PC-9 (cell line): ENCODE measurements around the gene PEX11G. TPM values are rescaled to one million over a fixed set of nuclear protein-coding genes. Genes with fewer than 3 reads are reported as not detected.

Experiments
- BruUV-seq: library from RNA; stranded (reverse); fragments of 400-500 nt; replicated peaks from 2 replicates; lab custom pipeline; 2021; lab: Mats Ljungman, UMichigan
- CTCF ChIA-PET: fragments of 300-600 bp; sonication (Branson Sonifier 250); formaldehyde crosslinking; loops from one replicate; lab custom pipeline; 2022; ENCODE audit warnings: antibody characterized with exemption; lab: Charles Lee
- POLR2A ChIA-PET: fragments of 300-600 bp; sonication (Branson Sonifier 250); formaldehyde crosslinking; loops from one replicate; lab custom pipeline; 2022; ENCODE audit warnings: antibody characterized with exemption; ENCODE audit not compliant: unreplicated experiment; lab: Charles Lee
- DNase-seq, 2 experiments: peaks; one replicate each; pipeline versions ENCODE4 v3.0.0 to v3.0.0-alpha.2; 2015 to 2022; ENCODE audit warnings: mixed read lengths in 1 of 2
- H2AFZ ChIP-seq: fragments of 200-600 bp; sonication (generic); 2 replicates; pipeline ENCODE4 v1.8.1; 2017; ENCODE audit warnings: antibody characterized with exemption
- H3F3A ChIP-seq: fragments of 200-600 bp; sonication (generic); 2 replicates; pipeline ENCODE4 v1.8.1; 2017; ENCODE audit warnings: antibody characterized with exemption, mild to moderate bottlenecking, low read depth; ENCODE audit not compliant: insufficient read depth
- H3K27ac ChIP-seq: fragments of 200-600 bp; sonication (generic); 2 replicates; pipeline ENCODE4 v1.6.1; 2016; ENCODE audit warnings: mixed run types
- H3K27me3 ChIP-seq: fragments of 200-600 bp; sonication (generic); 2 replicates; pipeline ENCODE4 v1.6.1; 2016; ENCODE audit warnings: low read depth, mixed run types; ENCODE audit not compliant: insufficient read depth
- H3K36me3 ChIP-seq: fragments of 200-600 bp; sonication (generic); 2 replicates; pipeline ENCODE4 v1.6.1; 2016; ENCODE audit warnings: low read depth, mixed run types
- H3K4me1 ChIP-seq: fragments of 200-600 bp; sonication (generic); replicated peaks from 2 replicates; pipeline ENCODE4 v1.6.1; 2016; ENCODE audit warnings: mixed run types; ENCODE audit not compliant: insufficient read depth
- H3K4me2 ChIP-seq: fragments of 200-600 bp; sonication (generic); 2 replicates; pipeline ENCODE4 v1.6.1; 2017; ENCODE audit warnings: mixed run types
- H3K4me3 ChIP-seq: fragments of 200-600 bp; sonication (generic); 2 replicates; pipeline ENCODE4 v1.6.1; 2016; ENCODE audit warnings: mixed run types
- H3K79me2 ChIP-seq: fragments of 200-600 bp; sonication (generic); 2 replicates; pipeline ENCODE4 v1.6.1; 2017; ENCODE audit warnings: low read depth, mixed run types
- H3K9me2 ChIP-seq: fragments of 200-600 bp; sonication (generic); 2 replicates; pipeline ENCODE4 v1.8.1; 2017; ENCODE audit warnings: mild to moderate bottlenecking; ENCODE audit not compliant: insufficient read depth
- H3K9me3 ChIP-seq: fragments of 200-600 bp; sonication (generic); 2 replicates; pipeline ENCODE4 v1.8.1; 2016; ENCODE audit warnings: low read depth; ENCODE audit not compliant: insufficient read depth
- H4K20me1 ChIP-seq: fragments of 200-600 bp; sonication (generic); 2 replicates; pipeline ENCODE4 v1.8.1; 2017; ENCODE audit not compliant: insufficient read depth
- EZH2 ChIP-seq: fragments of 200-600 bp; sonication (generic); IDR thresholded peaks from 2 replicates; pipeline ENCODE4 v1.8.0; 2017; ENCODE audit warnings: antibody characterized with exemption, low read depth
- intact Hi-C: fragments of 100-400 bp; cut with micrococcal nuclease; formaldehyde crosslinking; loops from one replicate; pipeline ENCODE4 v1.10.0; 2022; ENCODE audit not compliant: unreplicated experiment
- total RNA-seq: library from RNA; stranded (reverse); gene quantifications from 2 replicates; pipeline ENCODE4 v1.2.3, GENCODE V29; 2021
- TF ChIP-seq, protein P1 (sequence below): fragments of 200-600 bp; sonication (generic); conservative IDR thresholded peaks from 2 replicates; pipeline ENCODE4 v1.6.1; 2017; ENCODE audit warnings: mixed run types, antibody characterized with exemption, mild to moderate bottlenecking, moderate library complexity

PEX11G gene
- total RNA-seq, 1 experiment from 2014 or later = 10.5 TPM

DNA sequence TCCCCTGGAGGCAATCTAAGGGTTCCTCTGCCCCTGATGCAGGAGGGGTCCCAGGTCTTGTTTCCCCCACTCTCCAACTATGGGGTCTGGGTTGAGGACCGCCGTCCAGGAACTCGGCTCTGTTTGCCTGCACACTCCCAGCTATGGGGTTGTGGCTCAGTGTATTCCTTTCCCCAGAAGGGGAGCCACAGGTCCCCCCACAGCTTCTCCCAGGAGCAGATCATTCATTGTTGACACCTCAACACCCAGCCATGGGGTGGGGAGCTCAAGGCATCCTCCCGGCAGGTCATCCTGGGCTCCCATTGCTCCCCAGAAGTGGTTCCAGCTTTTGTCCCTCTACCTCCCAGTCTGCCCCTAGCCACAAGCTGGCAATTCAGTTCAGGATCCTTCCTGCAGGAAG, 28.0 kb upstream of the PEX11G start:
- BruUV-seq = no TSS peak
- intact Hi-C loops = no loop called here

DNA sequence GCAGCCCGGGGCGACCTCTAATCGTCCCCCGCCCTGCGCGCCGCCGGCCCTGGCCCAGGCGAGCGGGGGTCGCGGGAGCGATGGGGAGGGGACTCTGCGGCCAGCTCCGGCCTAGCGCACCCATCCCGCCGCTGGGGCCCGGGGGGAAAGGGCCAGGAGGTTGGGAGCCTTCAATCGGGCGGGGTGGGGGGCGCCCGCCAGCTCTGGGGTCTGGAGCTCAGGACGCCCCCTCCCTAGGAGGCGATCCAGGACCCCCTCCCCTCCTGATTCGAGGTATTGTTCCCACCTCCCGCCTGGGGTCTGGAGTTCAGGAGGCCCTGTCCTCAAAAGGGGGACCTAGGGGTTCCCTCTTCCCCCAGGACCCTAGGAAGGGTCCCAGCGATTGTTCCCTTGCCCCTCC, 27.5 kb upstream of the PEX11G start:
- H3K79me2 ChIP-seq = peaks cover 9% of the 10 kb centered on the region; the same call in 1 of the 2 replicates
- ChIA-PET POLR2A (interaction anchor here (0.7 kb wide), 1 partner anchor 285 kb away, joined by 3 read pairs; no protein-coding TSS in a partner anchor), CTCF (interaction anchor here (0.5 kb wide), 1 partner anchor 14 kb away, joined by 3 read pairs; no protein-coding TSS in a partner anchor)
- no peaks in the 10 kb centered on the region for H3K36me3 ChIP-seq
- H3K4me2 ChIP-seq = peak overlapping the region; percentile 100
- H3F3A ChIP-seq = peaks cover 37% of the 10 kb centered on the region
- no peak for TF ChIP-seq EZH2
- TF ChIP-seq, protein P1, sequence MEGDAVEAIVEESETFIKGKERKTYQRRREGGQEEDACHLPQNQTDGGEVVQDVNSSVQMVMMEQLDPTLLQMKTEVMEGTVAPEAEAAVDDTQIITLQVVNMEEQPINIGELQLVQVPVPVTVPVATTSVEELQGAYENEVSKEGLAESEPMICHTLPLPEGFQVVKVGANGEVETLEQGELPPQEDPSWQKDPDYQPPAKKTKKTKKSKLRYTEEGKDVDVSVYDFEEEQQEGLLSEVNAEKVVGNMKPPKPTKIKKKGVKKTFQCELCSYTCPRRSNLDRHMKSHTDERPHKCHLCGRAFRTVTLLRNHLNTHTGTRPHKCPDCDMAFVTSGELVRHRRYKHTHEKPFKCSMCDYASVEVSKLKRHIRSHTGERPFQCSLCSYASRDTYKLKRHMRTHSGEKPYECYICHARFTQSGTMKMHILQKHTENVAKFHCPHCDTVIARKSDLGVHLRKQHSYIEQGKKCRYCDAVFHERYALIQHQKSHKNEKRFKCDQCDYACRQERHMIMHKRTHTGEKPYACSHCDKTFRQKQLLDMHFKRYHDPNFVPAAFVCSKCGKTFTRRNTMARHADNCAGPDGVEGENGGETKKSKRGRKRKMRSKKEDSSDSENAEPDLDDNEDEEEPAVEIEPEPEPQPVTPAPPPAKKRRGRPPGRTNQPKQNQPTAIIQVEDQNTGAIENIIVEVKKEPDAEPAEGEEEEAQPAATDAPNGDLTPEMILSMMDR = no peak
- no peak overlapping the region for H3K27ac ChIP-seq
- H3K27me3 ChIP-seq = no peaks in the 10 kb centered on the region
- intact Hi-C loops = no loop called here
- peak overlapping the region; percentile 66 for H2AFZ ChIP-seq
- no peaks in the 10 kb centered on the region for H3K9me3 ChIP-seq
- H3K4me3 ChIP-seq = peak overlapping the region; percentile 72
- BruUV-seq = no TSS peak
- H3K4me1 ChIP-seq = peaks cover 19% of the 10 kb centered on the region
- no peaks in the 10 kb centered on the region for H4K20me1 ChIP-seq
- DNase-seq = no peak
- H3K9me2 ChIP-seq = no peaks in the 10 kb centered on the region

More for the DNA sequence above, 28.0 kb upstream of the PEX11G start:
- Histone ChIP-seq H3K36me3 (no peaks in the 10 kb centered on the region), H3K9me2 (no peaks in the 10 kb centered on the region), H3K79me2 (peaks cover 9% of the 10 kb centered on the region; the same call in 1 of the 2 replicates), H3F3A (peaks cover 42% of the 10 kb centered on the region), H3K4me1 (peaks cover 22% of the 10 kb centered on the region), H3K4me3 (peak overlapping the region; percentile 72), H3K27ac (no peak overlapping the region), H2AFZ (no peak overlapping the region; the same call in 1 of the 2 replicates), H3K27me3 (no peaks in the 10 kb centered on the region), H3K4me2 (peak overlapping the region; percentile 100), H4K20me1 (no peaks in the 10 kb centered on the region), H3K9me3 (no peaks in the 10 kb centered on the region)
- DNase-seq = no peak
- TF ChIP-seq, protein P1 = no peak
- CTCF ChIA-PET = no interaction called here
- POLR2A ChIA-PET = no interaction called here

DNA sequence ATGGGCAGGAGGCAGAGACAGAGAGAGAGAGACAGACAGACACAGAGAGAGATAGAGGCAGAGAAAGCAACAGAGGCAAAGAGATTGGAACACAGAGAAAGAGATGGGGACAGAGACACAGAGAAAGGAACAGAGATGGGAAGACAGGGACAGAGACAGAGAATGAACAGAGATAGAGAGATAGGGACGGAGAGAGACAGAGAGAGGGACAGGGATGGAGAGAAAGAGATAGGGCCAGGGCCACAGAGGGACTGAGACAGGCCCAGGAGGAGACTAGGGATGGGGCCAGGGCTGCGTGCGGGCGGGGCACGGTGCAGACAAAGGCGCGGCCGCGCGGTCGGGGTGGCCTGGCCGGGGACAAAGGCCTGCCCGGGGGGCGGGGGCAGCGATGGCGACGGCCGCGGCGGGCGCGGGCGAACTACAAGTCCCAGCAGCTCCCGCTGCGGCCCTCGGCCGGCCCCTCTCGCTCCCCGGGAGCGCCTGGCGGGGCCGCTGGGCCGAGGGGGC, 26.9 kb upstream of the PEX11G start, which contains the start of gene ZNF358:
Gene ZNF358 (plus strand): TSS at position 459 of the 507 bp plus-strand sequence. CDS start 3,140 bp downstream, outside the sequence.
- peak in 1 of 2 experiments; percentile 77 for DNase-seq
- ChIA-PET CTCF (no interaction called here), POLR2A (interaction anchor here (0.6 to 0.7 kb wide), 2 partner anchors 55 to 286 kb away, joined by 3 to 5 read pairs; no protein-coding TSS in a partner anchor)
- BruUV-seq = no TSS peak
- Histone ChIP-seq H2AFZ (peak within 1 kb of the TSS; percentile 81), H3K4me1 (peaks cover 19% of the 10 kb centered on the region), H3K4me3 (peak within 1 kb of the TSS; percentile 72), H3K9me3 (no peaks in the 10 kb centered on the region), H3K36me3 (no peaks in the 10 kb centered on the region), H4K20me1 (no peaks in the 10 kb centered on the region), H3K27ac (no peak within 1 kb of the TSS), H3F3A (peaks cover 30% of the 10 kb centered on the region), H3K27me3 (no peaks in the 10 kb centered on the region), H3K9me2 (no peaks in the 10 kb centered on the region), H3K4me2 (peak within 1 kb of the TSS; percentile 100), H3K79me2 (peaks cover 9% of the 10 kb centered on the region; the same call in 1 of the 2 replicates)
- intact Hi-C loops = no loop called here
- TF ChIP-seq EZH2 = no peak
- TF ChIP-seq, protein P1 = no peak
